Measurements from ENCODE around the gene CCNB1IP1. TPM values are rescaled to one million over a fixed set of nuclear protein-coding genes. Genes with fewer than 3 reads are reported as not detected.
"Not testable (repeated sequence)": the region's sequence is repeated elsewhere in the genome, so short reads cannot be mapped to it uniquely, and the experiment has no call there.

The CCNB1IP1 gene
- total RNA-seq, 1 donor from 2014 or later, result 60.5 TPM

DNA sequence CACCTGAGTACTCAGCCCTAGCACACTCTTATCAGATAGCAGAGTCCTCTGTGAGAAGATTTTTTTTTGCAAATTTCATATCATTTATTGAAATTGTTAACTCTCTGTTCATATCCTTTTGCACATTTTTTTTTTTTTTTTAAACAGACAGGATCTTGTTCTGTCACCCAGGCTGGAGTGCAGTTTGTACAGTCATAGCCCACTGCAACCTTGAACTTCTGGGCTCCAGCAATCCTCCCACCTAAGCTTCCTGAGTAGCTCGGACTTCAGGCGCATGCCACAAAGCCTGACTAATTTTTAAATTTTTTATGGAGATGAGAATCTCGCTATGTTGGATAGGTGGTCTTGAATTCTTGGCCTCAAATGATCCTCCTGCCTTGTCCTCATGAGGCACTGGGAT is 14.7 kb upstream of the CCNB1IP1 start:
- H3K4me1 Mint-ChIP-seq, result peaks cover 18% of the 10 kb centered on the region
- H3K9me3 Mint-ChIP-seq, result no peaks in the 10 kb centered on the region
- DNase-seq, result no peak
- no peak overlapping the region for H3K27ac Mint-ChIP-seq
- peaks cover 45% of the 10 kb centered on the region for H3K36me3 Mint-ChIP-seq (ENCODE audit: low read depth)
- intact Hi-C loops (cut with micrococcal nuclease), result no loop called here
- H3K27me3 Mint-ChIP-seq, result no peaks in the 10 kb centered on the region
- H3K4me3 Mint-ChIP-seq, result no peak overlapping the region

DNA sequence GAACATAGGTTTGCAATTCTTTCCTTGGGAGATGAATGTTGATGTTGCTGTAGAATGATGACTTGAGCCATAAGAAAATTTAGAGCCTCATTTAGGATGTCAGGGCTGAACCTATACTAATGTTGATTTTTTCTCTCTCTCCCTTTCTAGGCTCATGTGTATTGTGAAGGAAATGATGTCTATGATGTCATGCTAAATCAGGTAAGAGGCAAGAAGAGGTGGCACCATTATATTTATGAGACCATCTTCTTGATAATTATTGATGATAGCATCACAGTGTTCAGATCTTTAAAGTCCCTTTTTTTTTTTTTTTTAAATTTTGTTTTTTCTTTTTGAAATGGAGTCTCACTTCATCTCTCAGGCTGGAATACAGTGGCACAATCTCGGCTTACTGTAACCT is 13.6 kb upstream of the CCNB1IP1 start:
- no peak overlapping the region for H3K27ac Mint-ChIP-seq
- no peak for DNase-seq
- intact Hi-C loops (cut with micrococcal nuclease), result no loop called here
- H3K27me3 Mint-ChIP-seq, result no peaks in the 10 kb centered on the region
- no peak overlapping the region for H3K4me3 Mint-ChIP-seq
- peaks cover 18% of the 10 kb centered on the region for H3K4me1 Mint-ChIP-seq
- peaks cover 39% of the 10 kb centered on the region for H3K36me3 Mint-ChIP-seq (ENCODE audit: low read depth)
- no peaks in the 10 kb centered on the region for H3K9me3 Mint-ChIP-seq

DNA sequence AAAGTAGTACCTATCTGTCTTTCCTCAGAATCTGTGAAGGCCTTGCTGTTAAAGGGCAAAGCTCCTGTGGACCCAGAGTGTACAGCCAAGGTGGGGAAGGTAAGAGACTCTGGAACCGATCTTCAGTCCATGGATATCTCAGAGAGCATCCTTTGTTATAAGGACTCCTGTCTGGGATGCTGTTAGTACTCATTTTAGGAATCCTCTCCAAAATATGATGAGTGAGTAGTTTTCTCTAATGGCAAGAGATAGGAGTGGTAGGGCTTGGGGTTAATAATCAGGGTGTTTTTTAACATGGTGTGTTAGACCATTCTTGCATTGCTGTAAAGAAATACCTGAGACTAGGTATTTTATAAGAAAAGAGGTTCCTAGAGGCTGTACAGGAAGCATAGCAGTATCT is 12.3 kb upstream of the CCNB1IP1 start:
- no peak for DNase-seq
- Mint-ChIP-seq H3K27me3 (no peaks in the 10 kb centered on the region), H3K27ac (peak overlapping the region; percentile 13), H3K36me3 (ENCODE audit: low read depth) (peaks cover 33% of the 10 kb centered on the region), H3K4me3 (peak overlapping the region; percentile 28), H3K4me1 (peaks cover 18% of the 10 kb centered on the region), H3K9me3 (no peaks in the 10 kb centered on the region)
- intact Hi-C loops (cut with micrococcal nuclease), result no loop called here

DNA sequence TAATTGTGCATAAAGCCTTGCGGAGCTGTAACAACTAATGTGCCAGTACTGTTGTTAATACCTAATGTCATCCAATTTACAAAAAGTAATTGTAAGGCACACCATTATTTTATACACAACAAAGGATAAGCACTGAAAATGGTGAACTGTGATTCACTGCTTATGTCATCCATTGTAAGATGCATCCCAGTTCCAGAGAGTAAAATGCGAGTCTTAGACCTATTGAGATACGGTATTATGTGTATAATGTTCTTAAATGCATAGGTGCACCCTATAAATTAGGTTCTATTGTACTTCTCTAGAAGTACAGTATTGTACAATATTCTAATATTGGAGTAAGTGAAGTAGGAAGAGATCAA is 10.8 kb upstream of the CCNB1IP1 start:
- peak overlapping the region; percentile 97 for H3K27ac Mint-ChIP-seq
- no peaks in the 10 kb centered on the region for H3K9me3 Mint-ChIP-seq
- DNase-seq, result no peak
- peak overlapping the region; percentile 99 for H3K4me3 Mint-ChIP-seq
- H3K36me3 Mint-ChIP-seq (ENCODE audit: low read depth), result peaks cover 26% of the 10 kb centered on the region
- peaks cover 2% of the 10 kb centered on the region for H3K27me3 Mint-ChIP-seq
- intact Hi-C loops (cut with micrococcal nuclease), result loop anchor here (1.0 to 5.0 kb wide), 12 partner anchors 11 to 758 kb away; partner anchors contain the start of genes APEX1, CCNB1IP1, PIP4P1 and PNP
- H3K4me1 Mint-ChIP-seq, result peaks cover 18% of the 10 kb centered on the region

DNA sequence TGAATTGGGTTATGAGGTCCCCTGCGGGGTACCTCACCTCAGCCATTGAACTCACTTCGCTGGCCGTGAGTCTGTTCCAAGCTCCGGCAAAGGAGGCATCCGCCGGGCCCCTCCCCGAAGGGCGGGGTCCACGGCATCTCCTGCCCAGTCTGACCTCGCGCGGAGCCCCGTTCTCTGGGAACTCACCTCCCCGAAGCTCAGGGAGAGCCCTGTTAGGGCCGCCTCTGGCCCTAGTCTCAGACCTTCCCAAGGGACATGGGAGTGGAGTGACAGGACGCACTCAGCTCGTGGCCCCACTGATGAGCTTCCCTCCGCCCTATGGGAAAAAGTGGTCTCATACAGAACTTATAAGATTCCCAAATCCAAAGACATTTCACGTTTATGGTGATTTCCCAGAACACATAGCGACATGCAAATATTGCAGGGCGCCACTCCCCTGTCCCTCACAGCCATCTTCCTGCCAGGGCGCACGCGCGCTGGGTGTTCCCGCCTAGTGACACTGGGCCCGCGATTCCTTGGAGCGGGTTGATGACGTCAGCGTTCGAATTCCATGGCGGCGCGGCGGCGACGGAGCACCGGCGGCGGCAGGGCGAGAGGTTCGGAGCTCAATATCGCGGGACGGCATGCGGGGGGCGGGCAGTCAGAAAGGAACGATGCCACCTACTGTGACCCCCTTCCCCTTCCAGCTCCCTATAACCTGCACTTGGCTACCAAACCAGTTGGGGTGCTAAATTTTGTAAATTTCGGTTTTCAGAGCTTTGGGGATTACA is 10.2 kb upstream of the CCNB1IP1 start, which contains the start of gene PARP2:
Gene PARP2 (plus strand): TSS at position 544 of the 770 bp plus-strand sequence. CDS start 7 bp downstream, at position 551.
- intact Hi-C loops (cut with micrococcal nuclease), result loop anchor here (1.0 to 5.0 kb wide), 12 partner anchors 10 to 759 kb away; partner anchors contain the start of genes APEX1, CCNB1IP1, PIP4P1 and PNP
- Mint-ChIP-seq H3K9me3 (no peaks in the 10 kb centered on the region), H3K4me1 (peaks cover 18% of the 10 kb centered on the region), H3K36me3 (ENCODE audit: low read depth) (peaks cover 24% of the 10 kb centered on the region), H3K27me3 (peaks cover 2% of the 10 kb centered on the region), H3K27ac (peak within 1 kb of the TSS; percentile 97), H3K4me3 (peak within 1 kb of the TSS; percentile 99)
- DNase-seq, result peak; percentile 98

DNA sequence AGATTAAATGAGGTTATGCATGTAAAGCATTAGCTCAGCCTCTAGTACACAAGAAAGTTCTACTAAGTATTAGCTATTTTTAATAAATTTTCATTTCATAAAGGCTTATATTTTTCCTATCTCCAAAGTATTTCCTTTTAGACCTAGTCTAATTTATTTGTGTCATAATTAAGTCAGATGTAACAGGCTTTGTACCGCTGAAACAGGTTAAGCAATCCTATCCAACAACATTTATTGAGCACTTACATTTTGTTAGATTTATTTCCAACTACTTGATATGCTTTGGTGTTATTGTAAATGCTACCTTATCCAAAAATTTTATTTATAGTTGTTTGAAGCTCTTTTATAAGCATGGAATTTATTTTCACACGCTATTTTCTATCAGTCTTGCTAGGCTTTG is 8.6 kb upstream of the CCNB1IP1 start:
- no peaks in the 10 kb centered on the region for H3K9me3 Mint-ChIP-seq
- DNase-seq, result no peak
- no peak overlapping the region for H3K4me3 Mint-ChIP-seq
- intact Hi-C loops (cut with micrococcal nuclease), result loop anchor here (2.0 to 5.0 kb wide), 3 partner anchors 59 to 761 kb away; partner anchors contain the start of genes PNP and TMEM253
- peaks cover 18% of the 10 kb centered on the region for H3K4me1 Mint-ChIP-seq
- H3K36me3 Mint-ChIP-seq (ENCODE audit: low read depth), result peaks cover 15% of the 10 kb centered on the region
- H3K27ac Mint-ChIP-seq, result no peak overlapping the region
- H3K27me3 Mint-ChIP-seq, result peaks cover 8% of the 10 kb centered on the region

DNA sequence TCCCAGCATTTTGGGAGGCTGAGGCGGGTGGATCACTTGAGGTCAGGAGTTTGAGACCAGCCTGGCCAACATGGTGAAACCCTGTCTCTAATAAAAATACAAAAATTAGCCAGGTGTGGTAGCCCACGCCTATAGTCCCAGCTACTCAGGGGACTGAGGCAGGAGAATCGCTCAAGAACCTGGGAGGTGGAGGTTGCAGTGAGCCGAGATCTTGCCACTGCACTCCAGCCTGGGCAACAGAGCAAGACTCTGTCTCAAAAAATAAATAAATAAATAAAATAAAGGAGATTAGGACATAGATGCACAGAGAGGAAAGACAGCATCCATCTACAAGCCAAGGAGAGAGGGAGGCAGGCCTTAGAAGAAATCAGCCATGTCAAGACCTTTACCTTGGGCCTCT is 8.0 kb upstream of the CCNB1IP1 start:
- H3K9me3 Mint-ChIP-seq, H3K27me3 Mint-ChIP-seq: not testable (repeated sequence)

DNA sequence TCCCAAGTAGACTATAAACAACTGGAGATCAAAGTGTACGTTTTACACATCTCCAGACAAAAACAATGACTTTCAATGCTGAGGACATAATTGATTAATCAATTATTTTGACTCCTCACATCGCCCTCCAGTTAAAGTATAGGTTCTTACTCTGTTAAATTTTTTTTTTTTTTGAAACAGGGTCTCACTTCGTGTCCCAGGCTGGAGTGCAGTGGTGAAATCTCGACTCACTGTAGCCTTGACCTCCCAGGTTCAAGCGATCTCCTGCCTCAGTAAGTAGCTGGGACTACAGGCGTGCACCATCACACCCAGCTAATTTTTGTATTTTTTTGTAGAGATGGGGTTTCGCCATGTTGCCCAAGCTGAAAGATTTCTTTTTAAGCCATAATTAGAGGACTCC is 938 bp upstream of the CCNB1IP1 start:
- H3K4me3 Mint-ChIP-seq, result no peak overlapping the region
- DNase-seq, result peak; percentile 37
- no peaks in the 10 kb centered on the region for H3K9me3 Mint-ChIP-seq
- intact Hi-C loops (cut with micrococcal nuclease), result no loop called here
- H3K27me3 Mint-ChIP-seq, result peaks cover 7% of the 10 kb centered on the region
- H3K4me1 Mint-ChIP-seq, result peaks cover 32% of the 10 kb centered on the region
- H3K27ac Mint-ChIP-seq, result no peak overlapping the region
- H3K36me3 Mint-ChIP-seq (ENCODE audit: low read depth), result peaks cover 16% of the 10 kb centered on the region

More for the DNA sequence above, 8.0 kb upstream of the CCNB1IP1 start:
- H3K4me1 Mint-ChIP-seq, result peaks cover 18% of the 10 kb centered on the region
- intact Hi-C loops (cut with micrococcal nuclease), result loop anchor here (5.0 kb wide), 1 partner anchor 761 kb away; the partner anchor contains the start of gene TMEM253
- not testable (repeated sequence) for H3K27ac Mint-ChIP-seq, DNase-seq, H3K4me3 Mint-ChIP-seq
- H3K36me3 Mint-ChIP-seq (ENCODE audit: low read depth), result peaks cover 11% of the 10 kb centered on the region

DNA sequence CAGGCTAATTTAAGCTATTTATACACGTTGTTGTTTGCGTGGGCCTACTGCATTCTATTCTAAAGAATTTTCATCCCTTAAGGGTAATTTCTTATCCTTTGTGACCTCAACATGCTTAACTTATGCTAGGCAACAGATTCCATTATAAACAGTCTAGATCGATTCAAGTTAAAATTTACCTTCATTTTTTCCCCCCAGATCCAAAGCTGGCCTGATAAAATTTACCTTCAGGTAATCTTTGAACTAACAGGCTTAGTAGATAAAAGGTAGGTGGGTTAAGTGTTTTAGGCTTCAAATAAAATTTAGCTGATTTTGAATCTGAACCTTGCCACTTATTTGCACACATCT is 389 bp upstream of the CCNB1IP1 start:
- Mint-ChIP-seq H3K27ac (peak overlapping the region; percentile 94), H3K9me3 (no peaks in the 10 kb centered on the region), H3K4me3 (peak overlapping the region; percentile 99), H3K36me3 (ENCODE audit: low read depth) (peaks cover 22% of the 10 kb centered on the region), H3K27me3 (peaks cover 5% of the 10 kb centered on the region), H3K4me1 (peaks cover 36% of the 10 kb centered on the region)
- intact Hi-C loops (cut with micrococcal nuclease), result loop anchor here (1.0 to 2.0 kb wide), 2 partner anchors 10 to 33 kb away; partner anchors contain the start of gene PARP2
- DNase-seq, result no peak

DNA sequence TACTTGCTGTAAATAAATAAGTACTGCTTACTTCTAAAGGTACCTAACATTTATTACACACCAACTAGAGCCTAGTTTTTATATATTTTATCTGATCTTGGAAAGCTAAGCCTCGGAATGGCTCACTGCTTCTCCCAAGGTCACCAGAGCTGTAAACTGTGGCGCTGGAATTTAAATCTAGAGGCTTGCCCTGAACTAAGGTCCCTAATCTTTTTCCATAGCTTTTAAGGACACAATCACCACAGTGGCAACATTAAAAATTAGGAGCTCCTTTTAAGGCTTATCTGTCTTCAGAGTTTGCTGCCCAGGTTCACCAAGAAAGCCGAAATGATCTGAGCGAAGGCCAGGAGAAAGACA is 670 bp downstream of the CCNB1IP1 start:
- H3K27me3 Mint-ChIP-seq, result peaks cover 1% of the 10 kb centered on the region
- no peaks in the 10 kb centered on the region for H3K9me3 Mint-ChIP-seq
- intact Hi-C loops (cut with micrococcal nuclease), result loop anchor here (1.0 to 2.0 kb wide), 2 partner anchors 34 to 277 kb away; no protein-coding TSS in a partner anchor
- peak overlapping the region; percentile 99 for H3K4me3 Mint-ChIP-seq
- DNase-seq, result no peak
- H3K27ac Mint-ChIP-seq, result peak overlapping the region; percentile 94
- peaks cover 24% of the 10 kb centered on the region for H3K36me3 Mint-ChIP-seq (ENCODE audit: low read depth)
- H3K4me1 Mint-ChIP-seq, result peaks cover 43% of the 10 kb centered on the region

DNA sequence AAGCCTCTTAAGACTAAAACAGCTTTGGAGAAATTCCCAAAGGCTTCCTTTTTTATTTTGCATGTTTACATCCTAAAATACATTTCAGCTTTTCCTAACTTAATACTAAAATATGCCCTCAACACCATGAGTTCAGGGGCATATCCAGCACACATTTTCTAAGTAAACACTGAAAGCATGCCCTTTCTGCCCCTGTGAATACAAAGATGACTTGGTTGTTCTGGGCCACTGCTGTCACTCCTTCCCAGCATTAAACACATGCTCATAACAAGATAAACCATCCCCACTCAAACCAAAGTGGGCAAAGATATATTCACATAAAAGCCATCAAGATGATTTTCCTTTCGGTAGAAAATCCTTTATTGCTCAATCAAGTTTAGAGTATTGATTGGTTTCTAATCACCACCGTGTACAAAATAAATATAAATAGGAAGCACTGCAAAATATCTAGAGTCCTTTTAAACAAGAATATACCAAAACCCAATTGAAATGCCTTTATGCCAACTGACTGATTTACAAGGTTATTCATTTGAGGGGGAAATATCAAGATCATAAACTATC is 1.9 kb downstream of the CCNB1IP1 start:
- intact Hi-C loops (cut with micrococcal nuclease), result no loop called here
- H3K27ac Mint-ChIP-seq, result peak overlapping the region; percentile 23
- H3K4me1 Mint-ChIP-seq, result peaks cover 45% of the 10 kb centered on the region

DNA sequence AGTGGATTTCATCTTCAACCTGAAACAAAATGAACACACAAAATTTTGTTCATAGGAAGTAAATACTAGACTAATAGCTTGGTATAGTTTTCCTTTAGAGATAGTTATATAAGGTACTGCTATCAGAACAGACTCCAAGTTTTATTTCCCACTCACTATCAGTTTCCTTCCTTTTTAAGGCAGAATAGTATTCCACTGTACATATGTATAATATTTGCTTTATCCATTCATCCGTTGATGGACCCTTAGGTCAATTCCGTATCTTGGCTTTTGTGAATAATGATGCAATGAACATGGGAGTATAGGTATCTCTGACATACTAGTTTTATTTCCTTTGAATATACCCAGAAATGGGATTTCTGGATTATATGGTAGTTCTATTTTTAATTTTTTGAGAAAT is 3.7 kb downstream of the CCNB1IP1 start:
- intact Hi-C loops (cut with micrococcal nuclease), result no loop called here
- Mint-ChIP-seq H3K27ac (no peak overlapping the region), H3K9me3 (no peaks in the 10 kb centered on the region), H3K4me3 (no peak overlapping the region), H3K4me1 (peaks cover 38% of the 10 kb centered on the region), H3K27me3 (no peaks in the 10 kb centered on the region), H3K36me3 (ENCODE audit: low read depth) (peaks cover 34% of the 10 kb centered on the region)
- no peak for DNase-seq

More for the DNA sequence above, 1.9 kb downstream of the CCNB1IP1 start:
- Mint-ChIP-seq H3K4me3 (peak overlapping the region; percentile 54), H3K9me3 (no peaks in the 10 kb centered on the region), H3K36me3 (ENCODE audit: low read depth) (peaks cover 26% of the 10 kb centered on the region), H3K27me3 (no peaks in the 10 kb centered on the region)
- DNase-seq, result no peak

DNA sequence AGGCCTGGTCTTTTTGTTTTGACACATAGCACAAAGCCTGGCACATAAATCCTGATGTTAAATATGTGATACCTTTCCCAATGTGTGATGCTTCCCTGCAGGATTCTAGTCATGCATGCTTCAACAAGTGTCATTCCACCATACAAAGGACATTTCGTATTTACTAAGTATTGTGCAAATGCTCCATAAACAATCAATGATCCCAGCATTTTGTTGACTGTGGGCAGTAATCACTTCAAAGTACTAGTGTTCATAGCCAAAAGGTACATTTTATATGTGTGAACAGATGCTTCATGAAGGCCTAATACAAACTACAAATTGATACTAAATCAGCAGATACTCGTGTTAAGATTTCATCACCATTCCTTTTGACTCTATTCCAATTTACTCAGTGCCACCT is 4.4 kb downstream of the CCNB1IP1 start:
- Mint-ChIP-seq H3K4me3 (no peak overlapping the region), H3K4me1 (peaks cover 35% of the 10 kb centered on the region), H3K36me3 (ENCODE audit: low read depth) (peaks cover 38% of the 10 kb centered on the region), H3K27ac (no peak overlapping the region), H3K9me3 (no peaks in the 10 kb centered on the region), H3K27me3 (no peaks in the 10 kb centered on the region)
- intact Hi-C loops (cut with micrococcal nuclease), result no loop called here
- peak; percentile 48 for DNase-seq
